A549 (cell line): ENCODE results near the gene KCNG4. TPM values are rescaled to one million over a fixed set of nuclear protein-coding genes. Genes with fewer than 3 reads are reported as not detected.

Source experiments
- ATAC-seq, 2 experiments: fragments of 200-7000 bp in 1 of 2; fragments of >200 bp in 1 of 2; cut with Nextera tagmentation in 1 of 2; cut with Tn5 transposase in 1 of 2; 3 replicates each; pipeline versions ENCODE4 v1.8.0 to v1.9.1; 2018 to 2020; ENCODE audit warnings: mild to moderate bottlenecking in 1 of 2, moderate library complexity in 1 of 2
- CTCF ChIA-PET: fragments of 300-600 bp; sonication (Branson Sonifier 250); formaldehyde crosslinking; extraction: SDS; loops from one replicate; lab custom pipeline; 2021; ENCODE audit warnings: antibody characterized with exemption, inconsistent platforms; lab: Yijun Ruan, JAX
- POLR2A ChIA-PET: fragments of 350-600 bp; formaldehyde crosslinking; extraction: SDS; loops from one replicate; lab custom pipeline; 2021; ENCODE audit warnings: antibody characterized with exemption, inconsistent platforms; lab: Yijun Ruan, JAX
- DNase-seq, 2 experiments: peaks; one replicate each; pipeline versions ENCODE4 v3.0.0 to v3.0.0-alpha.2; 2011 to 2016; ENCODE audit warnings: low read depth in 1 of 2, low spot score in 1 of 2
- FAIRE-seq: peaks from 2 replicates; lab custom pipeline; 2011; peaks lifted over from hg19 to GRCh38; lab: Jason Lieb, UNC
- H3K27ac ChIP-seq, 2 experiments: fragments of >200 bp; sonication (Bioruptor Twin); formaldehyde crosslinking; 3 replicates each; pipeline ENCODE4 v1.5.1; 2016 to 2017
- H3K4me1 ChIP-seq: fragments of >200 bp; sonication (Bioruptor Twin); formaldehyde crosslinking; 3 replicates; pipeline ENCODE4 v1.6.1; 2016
- H3K4me2 ChIP-seq: fragments of >200 bp; sonication (Bioruptor Twin); formaldehyde crosslinking; 3 replicates; pipeline ENCODE4 v1.6.1; 2016
- H3K4me3 ChIP-seq: fragments of >200 bp; sonication (Bioruptor Twin); formaldehyde crosslinking; 3 replicates; pipeline ENCODE4 v1.5.1; 2016
- H3K9me3 ChIP-seq: fragments of >200 bp; sonication (Bioruptor Twin); formaldehyde crosslinking; 3 replicates; pipeline ENCODE4 v1.6.1; 2016
- BHLHE40 ChIP-seq: IDR thresholded peaks from 2 replicates; pipeline ENCODE4 v1.6.1; 2012; ENCODE audit warnings: low read depth, low read length, inconsistent platforms
- CBX2 ChIP-seq: fragments of 200-600 bp; sonication (generic); IDR thresholded peaks from 2 replicates; pipeline ENCODE4 v1.6.1; 2016; ENCODE audit warnings: low read depth, mild to moderate bottlenecking, borderline replicate concordance
- CTCF ChIP-seq: fragments of >200 bp; sonication (Bioruptor Twin); formaldehyde crosslinking; IDR thresholded peaks from 3 replicates; pipeline ENCODE4 v1.5.1; 2016
- EHF ChIP-seq: fragments of 250-450 bp; sonication (Bioruptor Pico); IDR thresholded peaks from 2 replicates; pipeline ENCODE4 v1.5.0; 2020; ENCODE audit warnings: mild to moderate bottlenecking
- ESRRA ChIP-seq: fragments of 150-350 bp; IDR thresholded peaks from 2 replicates; pipeline ENCODE4 v1.6.1; 2014; ENCODE audit warnings: mild to moderate bottlenecking, low read length, borderline replicate concordance
- FOXS1 ChIP-seq: fragments of 250-450 bp; sonication (Bioruptor Pico); IDR thresholded peaks from 2 replicates; pipeline ENCODE4 v1.5.0; 2020; ENCODE audit warnings: mild to moderate bottlenecking, moderate library complexity
- GATA3 ChIP-seq: IDR thresholded peaks from 2 replicates; pipeline ENCODE4 v1.6.1; 2012; ENCODE audit warnings: borderline replicate concordance
- HOXA7 ChIP-seq: fragments of 250-450 bp; sonication (Bioruptor Pico); IDR thresholded peaks from 2 replicates; pipeline ENCODE4 v1.5.0; 2020; ENCODE audit warnings: mild to moderate bottlenecking, moderate library complexity
- JUN ChIP-seq, 2 experiments: fragments of >200 bp; sonication (Bioruptor Twin); formaldehyde crosslinking; IDR thresholded peaks; 2 replicates in 1 of 2; 3 replicates in 1 of 2; pipeline ENCODE4 v1.6.1; 2016 to 2017
- NPAS2 ChIP-seq: fragments of 250-450 bp; sonication (Bioruptor Pico); IDR thresholded peaks from 2 replicates; pipeline ENCODE4 v1.8.0; 2022; ENCODE audit warnings: mild to moderate bottlenecking, moderate library complexity, borderline replicate concordance
- POLR2AphosphoS2 ChIP-seq: conservative IDR thresholded peaks from 2 replicates; pipeline ENCODE4 v1.6.1; 2012; ENCODE audit warnings: low read length, improper control_type of control experiment, inconsistent platforms
- RAD21 ChIP-seq, 2 experiments: fragments of >200 bp in 1 of 2; sonication (Bioruptor Twin) in 1 of 2; formaldehyde crosslinking in 1 of 2; IDR thresholded peaks in 1 of 2; conservative IDR thresholded peaks in 1 of 2; 2 replicates in 1 of 2; 3 replicates in 1 of 2; pipeline ENCODE4 v1.6.1; 2012 to 2018; ENCODE audit warnings: inconsistent platforms in 1 of 2
- RARB ChIP-seq: fragments of 250-450 bp; sonication (Bioruptor Pico); IDR thresholded peaks from 2 replicates; pipeline ENCODE4 v1.8.0; 2021; ENCODE audit warnings: mild to moderate bottlenecking, moderate library complexity
- RCOR1 ChIP-seq: fragments of 150-350 bp; IDR thresholded peaks from 2 replicates; pipeline ENCODE4 v1.6.1; 2014; ENCODE audit warnings: antibody characterized with exemption, low read length, low read depth
- SMC3 ChIP-seq: fragments of >200 bp; sonication (Bioruptor Twin); formaldehyde crosslinking; IDR thresholded peaks from 3 replicates; pipeline ENCODE4 v1.6.1; 2018; ENCODE audit warnings: inconsistent platforms
- WGBS: methylation state at CpG from one replicate; pipeline ENCODE4 v1.1.6; 2017; ENCODE audit errors: missing lambda C conversion rate; 5-methylcytosine and 5-hydroxymethylcytosine counted together
- polyA plus RNA-seq, 4 experiments: library from polyadenylated mRNA; depleted of rRNA in 3 of 4; stranded (reverse); fragments of >200 nt; fragmentation: RNase III in 1 of 4; extraction: RNeasy Plus Mini Kit Qiagen cat#74134 plus additional on column Dnase treatment in 1 of 4; gene quantifications; 2 replicates in 3 of 4; 3 replicates in 1 of 4; pipeline ENCODE4 v1.2.3, GENCODE V29; 2011 to 2017
- TF ChIP-seq, protein P1 (sequence below): IDR thresholded peaks from 2 replicates; pipeline ENCODE4 v1.6.1; 2012
- TF ChIP-seq, protein P2 (sequence below): fragments of >200 bp; sonication (Bioruptor Twin); formaldehyde crosslinking; IDR thresholded peaks from 2 replicates; pipeline ENCODE4 v1.6.1; 2016

Gene KCNG4
- polyA plus RNA-seq, 2 of the 4 experiments (the other 2 are of a cell fraction) = not detected

- no peak for DNase-seq
- POLR2A ChIA-PET = interaction anchor here (1.1 kb wide), 1 partner anchor 9 kb away, joined by 4 read pairs; the partner anchor contains the start of gene TAF1C
- WGBS = 69% methylated on average over 9 of the region's 9 CpGs
Measured at GRCh38 chr16:84177741-84178073, 62.1 kb downstream of the KCNG4 start.

DNA sequence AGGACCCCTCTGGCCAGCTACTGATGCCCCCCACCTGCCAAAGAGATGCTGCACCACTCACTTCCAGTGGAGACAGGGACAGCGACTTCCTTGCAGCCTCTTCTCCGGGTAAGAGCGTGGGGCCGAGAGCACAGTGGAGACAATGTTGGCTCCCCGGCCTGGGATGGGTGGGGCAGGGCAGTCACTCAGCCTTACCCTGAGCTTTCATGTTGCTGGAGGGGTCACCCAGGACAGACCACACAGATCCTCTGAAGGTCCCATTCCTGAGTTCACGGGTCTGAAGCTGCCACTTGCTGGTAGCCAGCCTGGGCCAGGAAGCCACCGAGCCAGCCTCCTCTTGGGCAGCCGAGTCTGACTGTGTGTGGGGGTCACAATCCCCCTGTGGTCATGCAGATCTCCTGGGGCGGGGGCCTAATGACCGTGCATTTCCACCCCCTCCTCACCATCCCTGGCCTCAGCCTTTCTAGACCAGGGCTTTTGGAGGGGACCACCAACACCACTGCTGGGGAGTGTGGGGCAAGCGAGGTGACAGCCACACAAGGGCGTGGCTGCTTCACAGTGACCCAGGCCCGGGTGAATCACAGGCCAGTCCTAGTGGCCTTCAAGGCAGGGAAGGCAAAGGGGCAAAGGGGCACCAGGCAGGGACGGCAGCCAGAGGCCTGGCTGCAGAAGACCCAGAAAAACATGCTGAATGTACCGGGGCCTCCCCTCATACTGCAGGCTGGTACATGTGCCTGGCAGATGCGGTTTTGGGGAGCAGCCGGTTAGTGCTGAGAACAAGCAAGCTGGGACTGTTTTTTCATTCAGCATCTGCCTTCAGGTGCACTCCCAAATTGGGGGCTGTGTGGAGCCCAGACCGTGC, 63.4 kb downstream of the KCNG4 start:
- H3K4me3 ChIP-seq = no peak overlapping the region

More at GRCh38 chr16:84177741-84178073, 62.1 kb downstream of the KCNG4 start:
- CTCF ChIA-PET = interaction anchor here (0.9 to 11.7 kb wide), 8 partner anchors 10 to 306 kb away, joined by 3 to 92 read pairs (median 10); partner anchors contain the start of gene TAF1C
- TF ChIP-seq NPAS2 (CRISPR knock-in tag) (no peak), FOXS1 (CRISPR knock-in tag) (no peak)
- TF ChIP-seq, all 56 proteins: peak for 0
- H3K4me3 ChIP-seq = no peak overlapping the region
- H3K9me3 ChIP-seq = no peaks in the 10 kb centered on the region
- peaks cover 29% of the 10 kb centered on the region for H3K4me1 ChIP-seq
- peak overlapping the region; percentile 63 for H3K4me2 ChIP-seq
- peak overlapping the region; percentile 48 to 72; a peak in 4 of 6 replicates for H3K27ac ChIP-seq
- ATAC-seq (no peak), FAIRE-seq (no peak)

DNA sequence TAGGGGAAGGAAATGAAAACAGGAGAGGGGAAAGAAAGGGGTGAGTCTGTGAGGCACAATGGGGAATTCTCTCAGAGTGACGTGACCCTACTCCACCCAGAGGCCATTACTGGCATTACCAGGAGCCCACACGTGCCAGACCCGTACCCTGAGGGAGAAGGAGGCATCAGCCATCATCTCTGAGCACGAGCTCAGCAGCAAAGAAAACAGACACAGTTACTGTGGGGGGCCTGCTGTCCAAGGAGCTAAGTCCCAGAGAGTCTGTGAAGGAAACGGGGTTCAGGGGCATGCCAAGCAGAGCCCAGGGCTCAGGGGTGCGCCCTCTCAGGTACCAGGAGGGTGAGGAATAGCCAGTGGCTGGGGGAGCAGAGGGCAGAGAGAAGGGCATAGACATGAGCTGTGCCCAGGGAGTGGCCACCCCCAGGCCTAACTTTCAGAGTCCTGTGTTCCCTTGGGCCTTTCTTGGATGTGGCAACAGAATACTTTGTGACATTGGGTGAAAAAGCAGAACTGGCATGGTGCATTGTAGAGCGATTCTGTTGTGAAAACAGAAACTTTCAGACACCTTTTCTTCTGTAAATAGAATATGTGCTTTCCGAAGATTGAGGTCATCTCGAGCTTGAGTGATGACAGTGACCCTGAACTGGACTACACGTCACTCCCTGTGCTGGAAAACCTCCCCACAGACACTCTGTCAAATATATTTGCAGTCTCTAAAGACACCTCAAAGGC, 64.3 kb downstream of the KCNG4 start:
- Histone ChIP-seq H3K9me3 (no peaks in the 10 kb centered on the region), H3K4me3 (no peak overlapping the region), H3K4me2 (peak overlapping the region; percentile 14; the same call in 1 of the 3 replicates), H3K4me1 (peaks cover 29% of the 10 kb centered on the region), H3K27ac (peak overlapping the region in 1 of 2 experiments; percentile 72; a peak in 2 of 6 replicates)
- ChIA-PET POLR2A (interaction anchor here (0.8 kb wide), 1 partner anchor 59 kb away, joined by 3 read pairs; the partner anchor contains the start of gene MBTPS1), CTCF (interaction anchor here (0.6 to 8.4 kb wide), 21 partner anchors 8 to 307 kb away, joined by 3 to 63 read pairs (median 4); partner anchors contain the start of genes MBTPS1 and TAF1C)
- TF ChIP-seq CTCF (peak; percentile 40; the same call in 2 of the 3 replicates), BHLHE40 (peak; percentile 68), SMC3 (0 out of 3 replicates have a peak, but pooled peaks have one; percentile 8), RAD21 (conservative IDR thresholded peaks at IDR 0.05 in 1 of 2, IDR thresholded peaks at IDR 0.05 in 1 of 2) (peak; percentile 53 to 59)
- TF ChIP-seq, protein P1, sequence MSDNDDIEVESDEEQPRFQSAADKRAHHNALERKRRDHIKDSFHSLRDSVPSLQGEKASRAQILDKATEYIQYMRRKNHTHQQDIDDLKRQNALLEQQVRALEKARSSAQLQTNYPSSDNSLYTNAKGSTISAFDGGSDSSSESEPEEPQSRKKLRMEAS = no peak
- peak; percentile 69 to 81 for ATAC-seq
- FAIRE-seq = no peak
- DNase-seq = peak in 1 of 2 experiments; percentile 55
- WGBS = 53% methylated on average over 10 of the region's 10 CpGs

More for the DNA sequence above, 63.4 kb downstream of the KCNG4 start:
- peaks cover 29% of the 10 kb centered on the region for H3K4me1 ChIP-seq
- FAIRE-seq (no peak), ATAC-seq (peak; percentile 12 to 16; a peak in 4 of 6 replicates), DNase-seq (no peak)
- peak overlapping the region; percentile 63 for H3K4me2 ChIP-seq
- H3K9me3 ChIP-seq = no peaks in the 10 kb centered on the region
- WGBS = 77% methylated on average over 15 of the region's 18 CpGs
- ChIA-PET CTCF (interaction anchor here (0.8 to 11.7 kb wide), 19 partner anchors 7 to 307 kb away, joined by 3 to 92 read pairs (median 4); partner anchors contain the start of genes MBTPS1 and TAF1C), POLR2A (interaction anchor here (0.8 kb wide), 1 partner anchor 60 kb away, joined by 3 read pairs; the partner anchor contains the start of gene MBTPS1)
- no peak for TF ChIP-seq RARB (CRISPR knock-in tag)
- no peak for TF ChIP-seq POLR2AphosphoS2
- no peak for TF ChIP-seq RCOR1
- no peak for TF ChIP-seq HOXA7 (CRISPR knock-in tag)
- no peak for TF ChIP-seq EHF (CRISPR knock-in tag)
- no peak for TF ChIP-seq ESRRA
- TF ChIP-seq GATA3 = no peak
- TF ChIP-seq, protein P2, sequence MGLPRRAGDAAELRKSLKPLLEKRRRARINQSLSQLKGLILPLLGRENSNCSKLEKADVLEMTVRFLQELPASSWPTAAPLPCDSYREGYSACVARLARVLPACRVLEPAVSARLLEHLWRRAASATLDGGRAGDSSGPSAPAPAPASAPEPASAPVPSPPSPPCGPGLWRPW = no peak
- TF ChIP-seq JUN (IDR thresholded peaks at IDR 0.05) = no peak
- no peak for TF ChIP-seq CBX2
- H3K27ac ChIP-seq = peak overlapping the region; percentile 54 to 72
